Measurements from ENCODE around the gene MAP3K3. TPM values are rescaled to one million over a fixed set of nuclear protein-coding genes. Genes with fewer than 3 reads are reported as not detected.

MAP3K3 gene
- total and polyA plus RNA-seq, 9 of the 15 experiments (the other 6 are each of a cell fraction or from before 2014, with no cell fraction given), result 0.69 to 16.5 (median 12.1) TPM

- TF ChIP-seq ZNF592 (IDR thresholded peaks at IDR 0.05), result peak; percentile 49; the same call in 1 of the 2 replicates
- TF ChIP-seq NR0B1 (IDR thresholded peaks at IDR 0.05; ENCODE audit: partially characterized antibody), result no peak
- 0 out of 2 replicates have a peak, but pooled peaks have one; percentile 40 for TF ChIP-seq CC2D1A (IDR thresholded peaks at IDR 0.05)
- peak; percentile 75 for TF ChIP-seq ATF7 (IDR thresholded peaks at IDR 0.05)
- no peak; the same call in 1 of the 2 replicates for TF ChIP-seq REST (IDR thresholded peaks at IDR 0.05; ENCODE audit: borderline replicate concordance)
- peak; percentile 86 for TF ChIP-seq REST (CRISPR knock-in tag; IDR thresholded peaks at IDR 0.05; ENCODE audit: low read depth)
- peak; percentile 65; the same call in 1 of the 2 replicates for TF ChIP-seq PML (IDR thresholded peaks at IDR 0.05; ENCODE audit: low read length)
- TF ChIP-seq MTA1 (IDR thresholded peaks at IDR 0.05; ENCODE audit: borderline replicate concordance), result no peak
- peak; percentile 85; the same call in 1 of the 2 replicates for TF ChIP-seq OTX1 (CRISPR knock-in tag; IDR thresholded peaks at IDR 0.05)
- TF ChIP-seq HOXB6 (CRISPR knock-in tag; IDR thresholded peaks at IDR 0.05; ENCODE audit: borderline replicate concordance), result no peak
- TF ChIP-seq FOS (IDR thresholded peaks at IDR 0.05; ENCODE audit: extremely low read depth, insufficient read length), result no peak
- 0 out of 2 replicates have a peak, but pooled peaks have one; percentile 16 for TF ChIP-seq ZBTB2 (IDR thresholded peaks at IDR 0.05)
Measured at GRCh38 chr17:63600569-63601438, 21.4 kb upstream of the MAP3K3 start, which contains the start of gene TACO1 (continued).
